ENCODE measurements around the gene PRPSAP1.

PRPSAP1 gene

GRCh38 chr17:76383546-76384221 is 30.0 kb upstream of the PRPSAP1 start:
- DNase-seq = peak; percentile 66

GRCh38 chr17:76382803-76383545 is 29.3 kb upstream of the PRPSAP1 start:
- DNase-seq = peak; percentile 78

DNA sequence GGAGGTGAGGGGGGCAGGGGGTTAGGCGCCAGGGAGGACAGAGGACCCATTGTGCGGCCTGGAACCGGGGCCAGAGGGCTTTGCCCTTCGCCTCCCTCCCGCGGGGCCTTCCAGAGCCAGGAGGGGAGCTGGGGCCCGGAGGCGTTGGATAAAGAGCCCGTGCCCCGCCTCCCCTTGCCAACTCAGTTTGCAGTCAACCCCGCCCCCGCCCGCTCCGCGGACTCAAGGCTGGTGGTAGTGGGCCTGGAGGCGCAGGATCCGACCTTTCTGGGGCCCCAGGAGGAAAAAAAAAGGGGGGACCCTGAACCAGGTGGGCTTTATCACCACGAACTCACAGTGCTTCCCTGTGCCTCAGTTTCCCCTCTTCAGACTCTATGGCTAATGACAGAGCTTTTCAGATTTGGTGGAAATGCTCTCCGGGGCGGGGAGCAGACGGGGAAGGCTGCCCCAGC is 28.7 kb upstream of the PRPSAP1 start:
- DNase-seq = peak; percentile 55

GRCh38 chr17:76381633-76382350 is 28.1 kb upstream of the PRPSAP1 start:
- DNase-seq = no peak

- no peak for DNase-seq
Observed at GRCh38 chr17:76379646-76380376, 26.1 kb upstream of the PRPSAP1 start.

DNA sequence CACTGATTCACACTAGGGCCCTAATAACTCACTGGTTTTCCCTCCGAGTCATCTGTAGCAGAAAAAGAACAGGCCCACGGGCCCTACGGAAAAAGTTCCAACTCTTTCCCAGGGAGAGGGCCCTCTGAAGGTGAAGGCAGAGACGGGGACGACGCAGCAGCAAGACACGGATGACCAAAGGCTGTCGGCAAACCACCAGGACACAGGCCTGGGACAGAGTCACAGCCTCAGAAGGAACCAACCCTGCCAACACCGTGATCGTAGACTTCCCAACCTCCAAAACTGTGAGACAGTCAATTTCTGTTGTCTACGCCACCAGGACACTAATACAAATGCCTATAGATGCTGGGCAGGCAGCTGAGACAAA is 25.5 kb upstream of the PRPSAP1 start:
- DNase-seq = no peak

GRCh38 chr17:76378548-76379274 is 25.0 kb upstream of the PRPSAP1 start:
- no peak for DNase-seq

DNA sequence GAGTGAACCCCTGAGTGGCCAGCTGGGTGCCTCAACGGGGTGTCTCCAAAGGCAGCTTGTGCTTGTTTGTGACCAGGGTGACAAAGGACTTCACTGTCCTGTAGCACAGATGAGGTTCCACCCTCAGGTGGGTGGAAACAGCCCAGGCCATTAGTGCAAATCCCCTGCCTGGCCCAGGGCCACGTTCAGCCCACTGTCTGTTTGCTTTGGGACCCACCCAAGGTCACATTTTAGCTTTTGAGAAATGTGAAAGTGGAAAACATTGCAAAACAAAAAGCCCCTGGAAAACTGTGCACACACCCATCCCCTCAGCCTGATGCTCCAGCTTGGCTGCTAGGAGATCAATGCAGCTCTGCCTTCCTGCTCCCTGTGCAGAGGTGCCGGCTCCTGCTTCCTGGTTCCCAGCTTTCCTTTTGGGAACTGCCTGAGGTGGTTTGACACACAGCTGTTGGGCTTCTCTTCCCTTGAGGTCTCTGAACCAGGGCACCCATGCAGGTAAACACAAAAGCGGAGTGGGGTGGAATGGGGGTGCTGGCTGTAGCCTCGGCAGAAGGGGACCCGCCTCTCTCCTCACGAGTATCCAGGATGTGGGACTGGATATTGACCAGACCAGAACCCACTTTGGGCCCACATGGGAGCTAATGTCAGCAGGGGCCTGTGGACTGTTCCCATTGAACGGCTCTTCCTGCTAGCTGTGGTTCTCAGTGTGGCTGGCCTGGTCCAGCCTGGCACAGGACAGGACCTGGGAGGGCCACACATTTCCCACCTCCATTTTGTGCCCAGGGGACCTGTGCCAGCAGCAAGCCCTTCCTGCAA is 22.8 kb upstream of the PRPSAP1 start:
- DNase-seq = no peak

GRCh38 chr17:76371656-76372628 is 18.2 kb upstream of the PRPSAP1 start:
- no peak for DNase-seq

- no peak for DNase-seq
Observed at GRCh38 chr17:76370261-76370993, 16.7 kb upstream of the PRPSAP1 start.

DNA sequence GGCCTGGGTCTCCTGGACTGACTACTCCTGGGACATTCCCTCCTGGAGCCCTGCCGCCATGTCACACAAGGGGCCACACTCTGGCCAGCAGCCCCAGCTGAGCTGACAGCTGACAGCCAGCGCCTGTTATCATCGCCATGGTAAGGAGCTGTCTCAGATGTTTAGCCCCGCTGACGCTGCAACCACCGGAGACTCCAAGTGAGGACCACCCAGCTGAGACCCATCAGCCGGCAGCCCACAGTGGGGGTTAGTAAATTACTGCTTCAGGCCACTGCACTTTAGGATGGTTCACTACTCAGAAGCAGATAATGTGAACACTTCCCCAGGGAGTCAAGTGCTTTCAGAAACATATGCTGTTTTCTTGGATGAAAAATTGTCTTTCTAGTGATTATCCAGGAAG is 16.1 kb upstream of the PRPSAP1 start:
- DNase-seq = no peak

DNA sequence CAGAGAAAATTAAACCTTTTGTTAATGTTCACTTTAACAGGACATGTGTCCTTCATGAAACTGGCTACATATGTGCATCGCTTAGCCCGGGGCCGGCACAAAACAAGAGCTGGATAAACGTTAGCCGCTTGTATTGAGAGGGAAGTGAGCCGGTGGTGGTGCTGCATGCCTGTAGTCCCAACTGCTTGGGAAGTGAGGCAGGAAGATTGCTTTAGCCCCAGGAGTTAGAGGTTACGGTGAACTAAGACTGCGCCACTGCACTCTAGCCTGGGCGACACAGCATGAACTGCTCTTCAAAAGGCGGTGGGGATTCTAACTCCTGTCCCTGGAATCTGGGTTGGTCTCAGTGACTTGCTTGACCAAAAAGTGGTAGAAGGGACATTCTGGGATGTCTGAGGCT is 15.7 kb upstream of the PRPSAP1 start:
- DNase-seq = no peak

DNA sequence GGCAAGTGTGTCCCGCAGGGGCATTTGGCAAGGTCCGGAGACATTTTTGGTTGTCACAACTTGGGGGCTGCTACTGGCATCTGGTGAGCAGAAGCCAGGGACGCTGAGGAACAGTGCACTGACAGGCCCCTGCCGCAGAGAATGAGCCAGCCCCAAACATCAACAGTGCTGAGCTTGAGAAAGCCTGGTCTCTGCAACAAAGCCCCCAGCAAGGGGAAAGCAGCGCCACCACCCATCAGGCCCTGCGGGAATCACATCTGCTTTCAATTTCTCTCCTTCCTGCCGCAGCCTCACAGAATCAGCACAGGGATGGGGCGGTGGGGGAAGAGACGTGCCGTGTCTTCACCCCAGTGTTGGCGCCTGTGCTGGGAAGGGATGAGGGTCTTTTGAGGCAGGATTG is 14.8 kb upstream of the PRPSAP1 start:
- no peak for DNase-seq

GRCh38 chr17:76367642-76368041 is 13.9 kb upstream of the PRPSAP1 start:
- no peak for DNase-seq

DNA sequence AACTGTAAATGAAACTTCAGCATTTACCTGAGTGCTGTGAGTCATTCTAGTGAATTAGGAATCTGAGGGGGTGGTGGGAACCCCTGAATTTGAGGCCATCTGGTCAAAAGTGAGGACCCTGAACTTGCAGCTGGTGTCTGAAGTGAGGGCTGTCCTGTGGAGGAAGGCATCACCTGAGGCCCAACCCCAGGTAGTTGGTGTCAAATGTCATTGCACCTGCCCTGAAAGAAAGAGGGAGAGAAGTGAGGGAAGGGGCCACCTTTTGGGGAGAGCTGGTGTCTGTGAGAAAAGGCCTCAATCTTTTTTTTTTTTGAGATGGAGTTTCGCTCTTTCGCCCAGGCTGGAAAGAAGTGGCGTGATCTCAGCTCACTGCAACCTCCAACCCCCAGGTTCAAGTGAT is 12.5 kb upstream of the PRPSAP1 start:
- DNase-seq = no peak

DNA sequence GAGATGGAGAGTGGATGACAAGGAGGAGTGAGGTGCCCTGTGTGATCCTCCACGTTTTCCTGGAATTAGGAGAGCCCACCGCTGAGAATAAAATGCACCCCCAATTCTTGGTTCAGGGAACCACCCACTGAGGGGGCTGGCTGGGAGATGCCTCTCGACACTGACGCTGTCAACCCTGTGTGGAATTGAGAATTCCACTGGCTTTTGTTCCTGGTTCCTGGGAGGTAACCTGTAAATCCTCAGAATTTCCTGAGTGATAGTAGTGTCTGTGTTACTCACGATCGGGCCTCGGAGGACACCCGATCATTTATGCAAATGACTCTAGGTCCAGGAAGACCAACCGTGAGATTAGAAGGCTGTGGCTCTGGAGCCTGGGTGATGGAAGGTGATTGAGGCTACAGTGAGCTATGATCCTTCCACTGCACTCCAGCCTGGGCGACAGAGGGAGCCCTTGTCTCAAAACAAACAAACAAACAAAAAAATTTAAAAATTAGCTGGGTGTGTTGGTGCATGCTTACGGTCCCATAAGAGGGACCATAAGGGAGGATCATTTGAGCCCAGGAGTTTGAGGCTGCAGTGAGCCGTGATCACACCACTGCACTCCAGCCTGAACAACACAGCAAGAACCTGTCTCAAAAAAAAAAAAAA is 11.7 kb upstream of the PRPSAP1 start:
- no peak for DNase-seq

- DNase-seq = no peak
Observed at GRCh38 chr17:76363107-76363842, 9.6 kb upstream of the PRPSAP1 start.

DNA sequence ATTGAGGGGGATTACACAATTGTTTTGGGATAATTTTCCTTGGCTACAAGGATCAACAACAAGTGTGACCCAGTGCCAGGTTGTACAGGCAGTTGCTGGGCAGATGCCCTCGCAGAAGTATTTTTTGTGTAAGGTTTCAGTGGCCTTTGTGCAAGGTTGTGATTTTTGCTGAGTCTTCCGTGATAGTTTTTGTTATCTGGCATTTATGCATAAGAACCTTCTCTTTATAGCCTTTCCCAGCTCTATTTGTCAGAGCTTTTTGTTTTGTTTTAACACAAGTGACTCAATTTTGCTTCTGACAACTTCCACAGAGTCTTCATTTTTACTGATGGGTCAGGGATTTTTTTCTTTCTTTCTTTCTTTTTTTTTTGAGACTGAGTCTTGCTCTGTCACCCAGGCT is 6.7 kb upstream of the PRPSAP1 start:
- no peak for DNase-seq

All from activated CD4-positive, alpha-beta T cell treated with anti-CD3 and anti-CD28 coated beads for 48 hours (primary cell).